Liver (tissue), 9 donors: ENCODE measurements around the gene CFAP90. TPM values are rescaled to one million over a fixed set of nuclear protein-coding genes. Genes with fewer than 3 reads are reported as not detected.

Experiments
- DNase-seq: peaks from one replicate; pipeline ENCODE4 v3.0.0-alpha.2; 2017; ENCODE audit warnings: low spot score
- H3K27ac ChIP-seq, 2 donors: one replicate each; pipeline ENCODE4 v1.7.0; 2013; ENCODE audit warnings: inconsistent platforms in 2 of 2, low read length in 2 of 2, control low read depth in 1 of 2, low read depth in 1 of 2, mild to moderate bottlenecking in 1 of 2
- H3K27me3 ChIP-seq, 4 donors: one replicate each; pipeline versions ENCODE4 v1.6.1 to v1.7.0; 2013; ENCODE audit warnings: low read length in 3 of 4, inconsistent platforms in 1 of 4, mild to moderate bottlenecking in 1 of 4, moderate library complexity in 1 of 4; ENCODE audit not compliant: control insufficient read depth in 4 of 4, insufficient read depth in 4 of 4
- H3K36me3 ChIP-seq, 4 donors: one replicate each; pipeline versions ENCODE4 v1.6.1 to v1.7.0; 2013; ENCODE audit warnings: low read length in 3 of 4, mild to moderate bottlenecking in 3 of 4, low read depth in 1 of 4, moderate library complexity in 1 of 4; ENCODE audit not compliant: control insufficient read depth in 4 of 4, insufficient read depth in 3 of 4
- H3K4me1 ChIP-seq, 4 donors: one replicate each; pipeline versions ENCODE4 v1.6.1 to v1.7.0; 2013; ENCODE audit warnings: low read length in 3 of 4, mild to moderate bottlenecking in 3 of 4, moderate library complexity in 1 of 4; ENCODE audit not compliant: control insufficient read depth in 4 of 4, insufficient read depth in 4 of 4
- H3K4me3 ChIP-seq, 3 donors: one replicate each; pipeline versions ENCODE4 v1.6.1 to v1.7.0; 2013; ENCODE audit warnings: low read length in 3 of 3, control low read depth in 1 of 3, low read depth in 1 of 3, mild to moderate bottlenecking in 1 of 3
- H3K9ac ChIP-seq, 2 donors: one replicate each; pipeline ENCODE4 v1.7.0; 2013; ENCODE audit warnings: low read length in 2 of 2, mild to moderate bottlenecking in 2 of 2, moderate library complexity in 2 of 2, control low read depth in 1 of 2, low read depth in 1 of 2
- H3K9me3 ChIP-seq, 4 donors: one replicate each; pipeline versions ENCODE4 v1.6.1 to v1.7.0; 2013; ENCODE audit warnings: low read length in 3 of 4; ENCODE audit not compliant: control insufficient read depth in 4 of 4
- CTCF ChIP-seq: fragments of 150-350 bp; IDR thresholded peaks from 2 replicates; pipeline ENCODE4 v1.5.1; 2017; ENCODE audit warnings: improper control_type of control experiment, low read depth, low read length; ENCODE audit not compliant: missing input control
- EGR1 ChIP-seq, 2 donors: IDR thresholded peaks; 2 replicates each; pipeline ENCODE4 v1.6.1; 2016 to 2018; ENCODE audit warnings: antibody characterized with exemption in 2 of 2, low read depth in 2 of 2
- FOXA1 ChIP-seq: IDR thresholded peaks from 2 replicates; pipeline ENCODE4 v1.6.1; 2016; ENCODE audit warnings: antibody characterized with exemption
- FOXA2 ChIP-seq: IDR thresholded peaks from 2 replicates; pipeline ENCODE4 v1.6.1; 2016; ENCODE audit warnings: antibody characterized with exemption
- GABPA ChIP-seq, 2 donors: IDR thresholded peaks in 1 of 2; conservative IDR thresholded peaks in 1 of 2; 2 replicates each; pipeline ENCODE4 v1.6.1; 2016; ENCODE audit warnings: antibody characterized with exemption in 2 of 2, mild to moderate bottlenecking in 1 of 2, moderate library complexity in 1 of 2
- HNF4A ChIP-seq, 2 donors: conservative IDR thresholded peaks; 2 replicates each; pipeline ENCODE4 v1.6.1; 2016; ENCODE audit warnings: antibody characterized with exemption in 2 of 2, mild to moderate bottlenecking in 2 of 2
- HNF4G ChIP-seq: IDR thresholded peaks from 2 replicates; pipeline ENCODE4 v1.6.1; 2016; ENCODE audit warnings: antibody characterized with exemption
- JUND ChIP-seq, 2 donors: IDR thresholded peaks; 2 replicates each; pipeline ENCODE4 v1.6.1; 2016; ENCODE audit warnings: antibody characterized with exemption in 2 of 2
- MAX ChIP-seq: IDR thresholded peaks from 2 replicates; pipeline ENCODE4 v1.6.1; 2016; ENCODE audit warnings: antibody characterized with exemption
- NR2F2 ChIP-seq: IDR thresholded peaks from 2 replicates; pipeline ENCODE4 v1.6.1; 2016; ENCODE audit warnings: antibody characterized with exemption
- RAD21 ChIP-seq, 2 donors: IDR thresholded peaks; 2 replicates each; pipeline ENCODE4 v1.6.1; 2016; ENCODE audit warnings: antibody characterized with exemption in 2 of 2, mild to moderate bottlenecking in 2 of 2
- RXRA ChIP-seq, 2 donors: IDR thresholded peaks; 2 replicates each; pipeline ENCODE4 v1.6.1; 2017 to 2018; ENCODE audit warnings: antibody characterized with exemption in 2 of 2, mild to moderate bottlenecking in 1 of 2
- SP1 ChIP-seq: IDR thresholded peaks from 2 replicates; pipeline ENCODE4 v1.6.1; 2018; ENCODE audit warnings: antibody characterized with exemption, mild to moderate bottlenecking
- TAF1 ChIP-seq: conservative IDR thresholded peaks from 2 replicates; pipeline ENCODE4 v1.6.1; 2016; ENCODE audit warnings: antibody characterized with exemption, mild to moderate bottlenecking
- YY1 ChIP-seq: IDR thresholded peaks from 2 replicates; pipeline ENCODE4 v1.6.1; 2016; ENCODE audit warnings: antibody characterized with exemption, mild to moderate bottlenecking
- ZBTB33 ChIP-seq: IDR thresholded peaks from 2 replicates; pipeline ENCODE4 v1.6.1; 2016; ENCODE audit warnings: antibody characterized with exemption
- WGBS: extraction: QIAGEN DNeasy Blood & Tissue Kit; methylation state at CpG from one replicate; pipeline ENCODE4 v1.1.7; 2013; 5-methylcytosine and 5-hydroxymethylcytosine counted together
- polyA plus RNA-seq, 2 donors: library from polyadenylated mRNA; stranded (reverse) in 1 of 2; unstranded in 1 of 2; fragments of 200-250 nt in 1 of 2; fragments of >200 nt in 1 of 2; fragmentation: Nextera tagmentation in 1 of 2; extraction: Ambion mirVana in 1 of 2; gene quantifications; one replicate each; pipeline versions ENCODE4 v1.2.1 to v1.2.3, GENCODE V29; 2013 to 2015
- total RNA-seq, 2 donors: library from RNA; depleted of rRNA; stranded (reverse); fragments of >200 nt; gene quantifications; one replicate each; pipeline ENCODE4 v1.2.3, GENCODE V29; 2014
- TF ChIP-seq, protein P1 (sequence below): IDR thresholded peaks from 2 replicates; pipeline ENCODE4 v1.6.1; 2016; ENCODE audit warnings: antibody characterized with exemption
- TF ChIP-seq, protein P2 (sequence below): IDR thresholded peaks from 2 replicates; pipeline ENCODE4 v1.6.1; 2016; ENCODE audit warnings: antibody characterized with exemption, mild to moderate bottlenecking
- donor health status: healthy.
- donor health status: healthy.
- donor health status: healthy.
- donor health status: healthy.
- donor health status: healthy.

Gene CFAP90
- total and polyA plus RNA-seq, 4 donors: 0.42 to 1.0 (median 0.59) TPM

GRCh38 chr5:7884491-7885267 is 33.7 kb upstream of the CFAP90 start:
- no peak overlapping the region for H3K4me3 ChIP-seq
- peaks cover 15 to 64% (median 46%) of the 10 kb centered on the region in 4 donors for H3K36me3 ChIP-seq
- H3K27ac ChIP-seq: no peak overlapping the region
- H3K27me3 ChIP-seq: no peaks in the 10 kb centered on the region
- H3K9me3 ChIP-seq: peaks cover 0 to under 1% (median 0%) of the 10 kb centered on the region in 4 donors
- H3K4me1 ChIP-seq: peaks cover 0 to 4% (median 3%) of the 10 kb centered on the region in 4 donors
- 84% methylated on average over 5 of the region's 5 CpGs for WGBS
- DNase-seq: no peak
- H3K9ac ChIP-seq: no peak overlapping the region
- TF ChIP-seq GABPA (IDR thresholded peaks at IDR 0.05 in 1 of 2, conservative IDR thresholded peaks at IDR 0.05 in 1 of 2) (no peak), RXRA (IDR thresholded peaks at IDR 0.05) (no peak), HNF4G (no peak), EGR1 (IDR thresholded peaks at IDR 0.05; ENCODE audit: low read depth in 2 of 2) (no peak), NR2F2 (no peak), ZBTB33 (no peak), CTCF (no peak), JUND (IDR thresholded peaks at IDR 0.05) (no peak), FOXA1 (no peak), YY1 (no peak), SP1 (no peak), FOXA2 (no peak), HNF4A (conservative IDR thresholded peaks at IDR 0.05) (no peak), RAD21 (IDR thresholded peaks at IDR 0.05) (no peak), MAX (no peak), TAF1 (no peak)
- TF ChIP-seq, protein P1, sequence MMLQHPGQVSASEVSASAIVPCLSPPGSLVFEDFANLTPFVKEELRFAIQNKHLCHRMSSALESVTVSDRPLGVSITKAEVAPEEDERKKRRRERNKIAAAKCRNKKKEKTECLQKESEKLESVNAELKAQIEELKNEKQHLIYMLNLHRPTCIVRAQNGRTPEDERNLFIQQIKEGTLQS: no peak
- TF ChIP-seq, protein P2, sequence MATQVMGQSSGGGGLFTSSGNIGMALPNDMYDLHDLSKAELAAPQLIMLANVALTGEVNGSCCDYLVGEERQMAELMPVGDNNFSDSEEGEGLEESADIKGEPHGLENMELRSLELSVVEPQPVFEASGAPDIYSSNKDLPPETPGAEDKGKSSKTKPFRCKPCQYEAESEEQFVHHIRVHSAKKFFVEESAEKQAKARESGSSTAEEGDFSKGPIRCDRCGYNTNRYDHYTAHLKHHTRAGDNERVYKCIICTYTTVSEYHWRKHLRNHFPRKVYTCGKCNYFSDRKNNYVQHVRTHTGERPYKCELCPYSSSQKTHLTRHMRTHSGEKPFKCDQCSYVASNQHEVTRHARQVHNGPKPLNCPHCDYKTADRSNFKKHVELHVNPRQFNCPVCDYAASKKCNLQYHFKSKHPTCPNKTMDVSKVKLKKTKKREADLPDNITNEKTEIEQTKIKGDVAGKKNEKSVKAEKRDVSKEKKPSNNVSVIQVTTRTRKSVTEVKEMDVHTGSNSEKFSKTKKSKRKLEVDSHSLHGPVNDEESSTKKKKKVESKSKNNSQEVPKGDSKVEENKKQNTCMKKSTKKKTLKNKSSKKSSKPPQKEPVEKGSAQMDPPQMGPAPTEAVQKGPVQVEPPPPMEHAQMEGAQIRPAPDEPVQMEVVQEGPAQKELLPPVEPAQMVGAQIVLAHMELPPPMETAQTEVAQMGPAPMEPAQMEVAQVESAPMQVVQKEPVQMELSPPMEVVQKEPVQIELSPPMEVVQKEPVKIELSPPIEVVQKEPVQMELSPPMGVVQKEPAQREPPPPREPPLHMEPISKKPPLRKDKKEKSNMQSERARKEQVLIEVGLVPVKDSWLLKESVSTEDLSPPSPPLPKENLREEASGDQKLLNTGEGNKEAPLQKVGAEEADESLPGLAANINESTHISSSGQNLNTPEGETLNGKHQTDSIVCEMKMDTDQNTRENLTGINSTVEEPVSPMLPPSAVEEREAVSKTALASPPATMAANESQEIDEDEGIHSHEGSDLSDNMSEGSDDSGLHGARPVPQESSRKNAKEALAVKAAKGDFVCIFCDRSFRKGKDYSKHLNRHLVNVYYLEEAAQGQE: no peak
